Thyroid gland (tissue), 4 donors: ENCODE results near the gene DDX17. TPM values are rescaled to one million over a fixed set of nuclear protein-coding genes. Genes with fewer than 3 reads are reported as not detected.

Source experiments
- DNase-seq, 2 donors: peaks; one replicate each; pipeline ENCODE4 v3.0.0-alpha.2; 2019
- H3K27ac ChIP-seq, 3 donors: fragments of 200-600 bp; sonication (generic); 1 replicate in 2 of 3; 2 replicates in 1 of 3; pipeline ENCODE4 v1.5.1; 2016 to 2019; ENCODE audit warnings: mild to moderate bottlenecking in 1 of 3, moderate library complexity in 1 of 3
- H3K27me3 ChIP-seq: fragments of 200-600 bp; sonication (generic); one replicate; pipeline ENCODE4 v1.5.1; 2019
- H3K36me3 ChIP-seq, 2 donors: fragments of 200-600 bp; sonication (generic); one replicate each; pipeline ENCODE4 v1.5.1; 2016 to 2019
- H3K4me1 ChIP-seq, 2 donors: fragments of 200-600 bp; sonication (generic); one replicate each; pipeline ENCODE4 v1.5.1; 2017 to 2019
- H3K4me3 ChIP-seq, 3 donors: fragments of 200-600 bp; sonication (generic); replicated peaks in 1 of 3; 1 replicate in 2 of 3; 2 replicates in 1 of 3; pipeline ENCODE4 v1.5.1; 2016; ENCODE audit warnings: mild to moderate bottlenecking in 1 of 3
- H3K9me3 ChIP-seq: fragments of 200-600 bp; sonication (generic); one replicate; pipeline ENCODE4 v1.5.1; 2017
- CTCF ChIP-seq, 6 experiments: fragments of 200-600 bp in 3 of 6; fragments of 450-650 bp in 3 of 6; sonication (generic) in 3 of 6; IDR thresholded peaks; one replicate each; pipeline ENCODE4 v1.5.1; 2016 to 2019; ENCODE audit warnings: antibody characterized with exemption in 6 of 6, mild to moderate bottlenecking in 2 of 6, inconsistent platforms in 1 of 6, moderate library complexity in 1 of 6
- POLR2A ChIP-seq, 2 donors: fragments of 450-650 bp; IDR thresholded peaks; one replicate each; pipeline ENCODE4 v1.6.1; 2017; ENCODE audit warnings: antibody characterized with exemption in 2 of 2, mild to moderate bottlenecking in 2 of 2, moderate library complexity in 1 of 2
- WGBS, 2 donors: methylation state at CpG; one replicate each; pipeline ENCODE4 v1.1.5; 2017; 5-methylcytosine and 5-hydroxymethylcytosine counted together
- intact Hi-C: fragments of 100-400 bp; cut with DNase I; formaldehyde crosslinking; loops from one replicate; pipeline ENCODE4 v1.15.1; 2023
- total RNA-seq, 4 donors: library from RNA; depleted of rRNA; stranded (reverse); fragments of >200 nt; gene quantifications; one replicate each; pipeline ENCODE4 v1.2.3, GENCODE V29; 2016

DDX17 gene
- total RNA-seq, 4 donors from 2014 or later, result 594 to 1,014 (median 833) TPM

DNA sequence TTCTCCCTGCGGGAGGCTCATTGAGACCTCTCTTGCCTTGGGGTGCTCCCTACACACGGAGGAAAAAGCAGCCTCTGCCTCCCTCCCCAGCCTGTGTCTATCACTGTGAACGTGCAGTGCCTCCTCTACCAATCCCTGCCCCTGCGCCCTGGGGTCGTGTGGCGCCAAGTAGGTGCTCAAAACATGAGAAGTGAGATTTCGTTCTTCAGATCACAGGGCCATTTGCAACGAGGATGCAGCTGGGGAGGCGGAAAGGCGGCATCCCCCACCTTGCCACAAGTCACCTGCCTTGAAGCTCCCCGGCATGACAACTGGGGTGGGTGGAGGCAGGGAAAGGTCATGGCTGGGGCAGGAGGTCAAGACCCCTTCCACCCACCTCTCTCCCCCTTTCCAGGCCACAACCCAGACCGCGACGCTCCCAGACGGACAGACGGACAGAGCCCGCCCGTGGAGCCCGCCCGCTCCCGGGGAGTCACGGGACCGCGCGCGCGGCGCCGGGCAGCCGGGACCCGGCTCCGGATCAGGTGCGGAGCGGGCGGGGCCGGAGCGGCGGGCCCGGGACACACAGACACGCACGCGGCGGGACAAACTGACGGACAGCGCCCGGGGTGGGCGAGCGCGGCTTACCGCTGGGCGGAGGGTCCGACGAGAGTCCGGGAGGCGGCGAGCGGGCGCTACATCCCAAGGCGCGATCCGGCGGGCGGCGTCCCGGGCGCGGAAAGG, 51.6 kb downstream of the DDX17 start:
- H3K9me3 ChIP-seq, result no peaks in the 10 kb centered on the region
- intact Hi-C loops, result no loop called here
- no peak overlapping the region for H3K27ac ChIP-seq
- WGBS, 2 donors, result 56 to 59% methylated on average over 9 of the region's 67 CpGs
- no peaks in the 10 kb centered on the region for H3K36me3 ChIP-seq
- peak overlapping the region in 1 of 3 donors; percentile 30 for H3K4me3 ChIP-seq
- TF ChIP-seq CTCF (IDR thresholded peaks at IDR 0.05) (no peak), POLR2A (IDR thresholded peaks at IDR 0.05) (no peak)
- DNase-seq, result peak in 1 of 2 donors; percentile 9
- H3K4me1 ChIP-seq, result peaks cover 0 to 14% of the 10 kb centered on the region in 2 donors
- H3K27me3 ChIP-seq, result no peaks in the 10 kb centered on the region

DNA sequence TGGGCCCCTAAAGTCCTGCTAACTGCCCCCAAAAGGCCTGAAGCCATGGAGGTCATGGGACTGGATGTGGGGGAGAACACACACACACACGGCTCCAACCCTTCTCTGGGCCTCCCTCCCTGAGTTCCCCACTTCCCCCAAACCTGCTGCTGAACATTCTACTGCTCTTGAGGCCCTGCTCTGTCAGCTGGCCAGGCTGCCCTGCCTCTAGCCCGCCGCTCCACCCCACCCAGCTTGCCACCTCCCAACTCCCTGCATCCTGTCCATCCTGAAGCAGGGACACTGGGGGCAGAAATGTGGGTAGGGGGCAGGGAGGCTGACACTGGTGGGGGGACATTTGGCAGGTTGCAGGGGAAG, 52.1 kb downstream of the DDX17 start:
- TF ChIP-seq CTCF (IDR thresholded peaks at IDR 0.05), result no peak
- TF ChIP-seq POLR2A (IDR thresholded peaks at IDR 0.05), result no peak
- intact Hi-C loops, result no loop called here
- no peaks in the 10 kb centered on the region for H3K27me3 ChIP-seq
- WGBS, 2 donors, result 79 to 87% methylated on average over 3 of the region's 3 CpGs
- H3K36me3 ChIP-seq, result no peaks in the 10 kb centered on the region
- H3K27ac ChIP-seq, result no peak overlapping the region
- no peaks in the 10 kb centered on the region for H3K9me3 ChIP-seq
- H3K4me3 ChIP-seq, result no peak overlapping the region
- H3K4me1 ChIP-seq, result peaks cover 0 to 14% of the 10 kb centered on the region in 2 donors
- no peak for DNase-seq

- H3K27me3 ChIP-seq, result no peaks in the 10 kb centered on the region
- intact Hi-C loops, result no loop called here
- H3K9me3 ChIP-seq, result no peaks in the 10 kb centered on the region
- H3K4me3 ChIP-seq, result no peak overlapping the region
- DNase-seq, result no peak
- TF ChIP-seq CTCF (IDR thresholded peaks at IDR 0.05) (no peak), POLR2A (IDR thresholded peaks at IDR 0.05) (no peak)
- no peaks in the 10 kb centered on the region for H3K36me3 ChIP-seq
- 84 to 88% methylated on average over 11 of the region's 11 CpGs for whole genome bisulfite sequencing, 2 donors
- H3K27ac ChIP-seq, result no peak overlapping the region
- H3K4me1 ChIP-seq, result peaks cover 0 to 14% of the 10 kb centered on the region in 2 donors
Measured at GRCh38 chr22:38453066-38453672, 52.9 kb downstream of the DDX17 start.

DNA sequence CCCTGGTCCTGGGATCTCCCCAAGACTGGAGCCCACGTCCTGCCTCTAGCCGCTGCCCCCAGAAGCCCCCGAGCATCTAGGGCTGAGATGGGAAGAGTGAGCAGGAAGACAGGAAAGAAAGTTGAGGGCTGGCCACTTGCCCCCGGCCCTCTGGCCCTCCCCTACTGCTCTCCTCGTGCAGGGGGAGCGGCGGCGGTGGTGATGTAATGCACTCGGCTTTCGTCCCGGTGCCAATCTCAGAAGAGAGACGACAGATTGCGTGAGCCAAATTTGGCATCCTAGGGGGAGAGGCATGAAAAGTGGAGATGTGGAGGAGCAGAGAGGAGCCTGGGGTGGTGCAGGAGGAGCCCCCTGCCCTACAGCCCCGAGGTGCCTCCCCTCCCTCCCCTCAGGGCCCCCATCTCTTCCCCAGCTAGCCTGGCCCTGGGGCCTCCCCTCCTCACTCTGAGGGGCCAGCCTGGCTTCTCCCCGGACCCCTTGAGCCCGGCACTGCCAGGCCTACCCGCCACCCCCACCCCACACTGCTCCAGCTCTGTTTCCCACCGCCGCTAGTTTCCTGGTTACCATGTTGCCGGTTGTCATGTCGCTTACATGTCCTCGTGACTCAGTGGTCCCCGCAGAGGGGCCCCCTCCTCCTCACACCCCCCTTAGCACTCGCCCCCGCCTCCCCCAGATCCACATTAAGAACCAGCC, 53.6 kb downstream of the DDX17 start:
- no peaks in the 10 kb centered on the region for H3K27me3 ChIP-seq
- H3K36me3 ChIP-seq, result no peaks in the 10 kb centered on the region
- 31 to 41% methylated on average over 22 to 25 of the region's 25 CpGs for WGBS, 2 donors
- intact Hi-C loops, result no loop called here
- H3K4me3 ChIP-seq, result no peak overlapping the region
- no peaks in the 10 kb centered on the region for H3K9me3 ChIP-seq
- DNase-seq, result peak; percentile 27 to 35
- no peak overlapping the region for H3K27ac ChIP-seq
- TF ChIP-seq POLR2A (IDR thresholded peaks at IDR 0.05) (no peak), CTCF (IDR thresholded peaks at IDR 0.05) (no peak)
- peaks cover 0 to 14% of the 10 kb centered on the region in 2 donors for H3K4me1 ChIP-seq

DNA sequence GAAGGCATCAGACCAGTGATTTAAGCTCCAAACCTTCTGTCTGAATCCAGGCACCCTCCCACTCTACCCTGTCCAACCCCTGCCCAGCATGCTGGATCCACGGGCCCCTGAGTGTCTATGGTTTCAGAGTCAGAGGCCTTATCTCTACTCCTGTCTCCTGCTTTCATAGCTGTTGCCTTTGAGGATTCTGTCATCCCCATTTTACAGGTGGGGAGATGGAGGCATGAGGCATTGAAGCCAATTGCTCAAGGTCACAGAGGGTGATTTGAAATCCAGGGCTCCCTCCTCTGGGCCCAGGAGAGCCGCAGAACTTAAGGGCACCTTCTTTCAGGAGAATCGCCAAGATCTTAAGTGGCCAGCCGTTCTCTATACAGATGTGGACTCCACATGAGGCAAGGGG, 54.2 kb downstream of the DDX17 start:
- intact Hi-C loops, result no loop called here
- H3K27ac ChIP-seq, result no peak overlapping the region
- no peaks in the 10 kb centered on the region for H3K27me3 ChIP-seq
- no peak overlapping the region for H3K4me3 ChIP-seq
- no peaks in the 10 kb centered on the region for H3K36me3 ChIP-seq
- TF ChIP-seq CTCF (IDR thresholded peaks at IDR 0.05) (no peak), POLR2A (IDR thresholded peaks at IDR 0.05) (no peak)
- H3K9me3 ChIP-seq, result no peaks in the 10 kb centered on the region
- 66 to 77% methylated on average over 4 of the region's 4 CpGs for WGBS, 2 donors
- DNase-seq, result no peak
- H3K4me1 ChIP-seq, result peaks cover 0 to 14% of the 10 kb centered on the region in 2 donors
